K562 (cell line): ENCODE results near the gene MRGPRD. TPM values are rescaled to one million over a fixed set of nuclear protein-coding genes. Genes with fewer than 3 reads are reported as not detected.

Source experiments
- ATAC-seq: fragments of 200-7000 bp; cut with Tn5 transposase; 3 replicates; pipeline ENCODE4 v1.9.1; 2020; ENCODE audit warnings: moderate library complexity
- BruUV-seq: library from RNA; stranded (reverse); fragments of 400-500 nt; replicated peaks from 2 replicates; lab custom pipeline; 2021; lab: Mats Ljungman, UMichigan
- CTCF ChIA-PET: fragments of 300-600 bp; formaldehyde crosslinking; extraction: SDS; loops from one replicate; lab custom pipeline; 2021; ENCODE audit warnings: low intra/inter-chr PET ratio; lab: Yijun Ruan, JAX
- POLR2A ChIA-PET: fragments of 300-600, 350-650 bp; sonication (Branson Sonifier 250); formaldehyde crosslinking; extraction: SDS; loops from one replicate; lab custom pipeline; 2021; ENCODE audit warnings: antibody characterized with exemption, inconsistent platforms; lab: Yijun Ruan, JAX
- DNase-seq, 4 experiments: peaks; one replicate each; pipeline versions ENCODE4 v3.0.0 to v3.0.0-alpha.2; 2011 to 2018; ENCODE audit warnings: low spot score in 3 of 4, mixed read lengths in 3 of 4; ENCODE audit errors: extremely low read depth in 1 of 4
- FAIRE-seq: peaks from 2 replicates; lab custom pipeline; 2011; peaks lifted over from hg19 to GRCh38; lab: Jason Lieb, UNC
- H2AFZ ChIP-seq: 2 replicates; pipeline ENCODE4 v1.6.0; 2011; ENCODE audit warnings: low read depth, low read length, control low read depth, inconsistent platforms
- H3K27ac ChIP-seq: fragments of 200-600 bp; 3 replicates; pipeline ENCODE4 v1.8.0; 2011; ENCODE audit warnings: low read depth, mild to moderate bottlenecking, control low read depth, inconsistent platforms, low read length, moderate library complexity, mixed read lengths; ENCODE audit errors: extremely low read depth
- H3K27me3 ChIP-seq, 2 experiments: fragments of 300-600 bp in 1 of 2; 2 replicates in 1 of 2; 3 replicates in 1 of 2; pipeline versions ENCODE4 v1.6.0 to v1.8.0; 2011; ENCODE audit warnings: inconsistent platforms in 2 of 2, low read length in 2 of 2, mild to moderate bottlenecking in 1 of 2, mixed read lengths in 1 of 2, moderate library complexity in 1 of 2; ENCODE audit not compliant: control insufficient read depth in 2 of 2, insufficient read depth in 2 of 2
- H3K36me3 ChIP-seq: fragments of 300-600 bp; 3 replicates; pipeline ENCODE4 v1.8.0; 2011; ENCODE audit warnings: mild to moderate bottlenecking, low read length, inconsistent platforms; ENCODE audit not compliant: control insufficient read depth, insufficient read depth
- H3K4me1 ChIP-seq, 2 experiments: fragments of 200-600 bp in 1 of 2; replicated peaks in 1 of 2; 2 replicates in 1 of 2; 3 replicates in 1 of 2; pipeline versions ENCODE4 v1.5.1 to v1.8.0; 2011; ENCODE audit warnings: inconsistent platforms in 2 of 2, low read length in 2 of 2, mild to moderate bottlenecking in 1 of 2, mixed read lengths in 1 of 2, moderate library complexity in 1 of 2; ENCODE audit not compliant: control insufficient read depth in 2 of 2, insufficient read depth in 2 of 2
- H3K4me2 ChIP-seq: 2 replicates; pipeline ENCODE4 v1.6.1; 2011; ENCODE audit warnings: low read length, control low read depth, inconsistent platforms, mixed read lengths; ENCODE audit not compliant: insufficient read depth
- H3K4me3 ChIP-seq: fragments of 200-600 bp; sonication (generic), shearing (Covaris generic); 2 replicates; pipeline ENCODE4 v1.5.1; 2016; ENCODE audit warnings: control low read depth, inconsistent platforms
- H3K79me2 ChIP-seq: fragments of 200-600 bp; 3 replicates; pipeline ENCODE4 v1.8.0; 2011; ENCODE audit warnings: low read length, inconsistent platforms; ENCODE audit not compliant: control insufficient read depth, insufficient read depth
- H3K9ac ChIP-seq, 2 experiments: 2 replicates each; pipeline versions ENCODE4 v1.6.0 to v1.6.1; 2011; ENCODE audit warnings: low read depth in 2 of 2, low read length in 2 of 2, control low read depth in 1 of 2, inconsistent platforms in 1 of 2, mild to moderate bottlenecking in 1 of 2, mixed read lengths in 1 of 2; ENCODE audit not compliant: insufficient read depth in 1 of 2
- H3K9me1 ChIP-seq: one replicate; pipeline ENCODE4 v1.6.0; 2011; ENCODE audit warnings: inconsistent platforms, mild to moderate bottlenecking, low read length, moderate library complexity; ENCODE audit not compliant: control insufficient read depth, insufficient read depth
- H3K9me3 ChIP-seq: replicated peaks from 2 replicates; pipeline ENCODE4 v1.5.1; 2011; ENCODE audit warnings: low read depth, low read length, inconsistent platforms; ENCODE audit not compliant: control insufficient read depth, insufficient read depth
- H4K20me1 ChIP-seq: replicated peaks from 2 replicates; pipeline ENCODE4 v1.6.1; 2011; ENCODE audit warnings: low read length, inconsistent platforms, mixed read lengths; ENCODE audit not compliant: control insufficient read depth, insufficient read depth
- AFF1 ChIP-seq, 2 experiments: fragments of 450-650 bp; IDR thresholded peaks; 2 replicates each; pipeline ENCODE4 v1.6.1; 2018; ENCODE audit warnings: mild to moderate bottlenecking in 2 of 2, low read depth in 1 of 2; ENCODE audit not compliant: partially characterized antibody in 2 of 2
- ATF4 ChIP-seq: fragments of 450-650 bp; formaldehyde crosslinking; IDR thresholded peaks from 2 replicates; pipeline ENCODE4 v1.4.0; 2022; ENCODE audit warnings: mild to moderate bottlenecking, moderate library complexity
- WGBS: fragments of 100-300 bp; shearing (Covaris generic); methylation state at CpG from one replicate; pipeline ENCODE4 v1.1.6; 2016; ENCODE audit warnings: low coverage, mixed read lengths; ENCODE audit not compliant: insufficient coverage; ENCODE audit errors: missing lambda C conversion rate; 5-methylcytosine and 5-hydroxymethylcytosine counted together
- in situ Hi-C: fragments of 300-500 bp; cut with MboI; formaldehyde crosslinking; loops from 4 replicates; pipeline ENCODE4 v1.15.0; 2018; ENCODE audit warnings: inconsistent platforms, mixed read lengths
- intact Hi-C: fragments of 100-400 bp; cut with micrococcal nuclease; formaldehyde crosslinking; loops from 2 replicates; pipeline ENCODE4 v1.14.2; 2022
- polyA plus RNA-seq, 8 experiments: library from polyadenylated mRNA; depleted of rRNA in 4 of 8; stranded (reverse) in 5 of 8; unstranded in 3 of 8; fragments of >200 nt; fragmentation: Nextera tagmentation in 2 of 8; fragmentation: Illumina TruSeq in 1 of 8; extraction: Ambion mirVana in 2 of 8; extraction: Trizol in 1 of 8; gene quantifications; 2 replicates each; pipeline versions ENCODE4 v1.2.1 to v1.2.3, GENCODE V29; 2011 to 2014; ENCODE audit warnings: inconsistent platforms in 1 of 8, missing spikeins in 1 of 8
- total RNA-seq, 7 experiments: library from RNA; depleted of rRNA in 6 of 7; stranded (reverse); fragments of >200 nt in 6 of 7; fragmentation: Illumina TruSeq in 2 of 7; extraction: Trizol in 2 of 7; gene quantifications; 2 replicates each; pipeline versions ENCODE4 v1.2.1 to v1.2.3, GENCODE V29; 2011 to 2021; ENCODE audit warnings: low replicate concordance in 1 of 7

The MRGPRD gene
- total and polyA plus RNA-seq, 9 of the 15 experiments (the other 6 are each of a cell fraction or from before 2014, with no cell fraction given), result not detected

GRCh38 chr11:68982134-68982533 is 1.3 kb upstream of the MRGPRD start:
- no peak for FAIRE-seq
- Histone ChIP-seq H3K9me1 (no peaks in the 10 kb centered on the region), H3K79me2 (no peaks in the 10 kb centered on the region), H3K27ac (no peak overlapping the region), H3K4me1 (peaks cover 0 to 11% of the 10 kb centered on the region in 2 experiments; a peak in 1 of 5 replicates), H3K4me2 (no peak overlapping the region), H3K9ac (no peak overlapping the region), H3K36me3 (no peaks in the 10 kb centered on the region), H4K20me1 (no peaks in the 10 kb centered on the region), H3K4me3 (no peak overlapping the region), H3K27me3 (peaks cover 25 to 36% of the 10 kb centered on the region in 2 experiments), H3K9me3 (0 out of 2 replicates have a peak, but pooled peaks cover 2% of the 10 kb centered on the region), H2AFZ (no peak overlapping the region)
- intact Hi-C loops, result no loop called here
- in situ Hi-C loops, result no loop called here
- ChIA-PET CTCF (no interaction called here), POLR2A (no interaction called here)
- TF ChIP-seq ATF4 (CRISPR knock-in tag) (no peak), AFF1 (IDR thresholded peaks at IDR 0.05; ENCODE audit: low read depth in 1 of 2, partially characterized antibody in 2 of 2) (peak in 1 of 2 experiments; percentile 51)
- 4% methylated on average over 2 of the region's 2 CpGs for WGBS
- ATAC-seq, result no peak
- no TSS peak for BruUV-seq
- no peak for DNase-seq
